GM18861 (cell line): Measurements from ENCODE around the gene SHFL.

ENCODE experiments used
- ATAC-seq: cut with Tn5 transposase; IDR thresholded peaks from one replicate; pipeline ENCODE4 v1.9.1; 2021; ENCODE audit not compliant: unreplicated experiment

SHFL gene

GRCh38 chr19:10132905-10133304 is 46.8 kb downstream of the SHFL start:
- ATAC-seq = no peak

- no peak for ATAC-seq
These were observed 47.5 kb downstream of the SHFL start for GRCh38 chr19:10133596-10133995.

- no peak for ATAC-seq
These were observed 47.9 kb downstream of the SHFL start for GRCh38 chr19:10134040-10134439.

GRCh38 chr19:10135551-10136334 is 49.6 kb downstream of the SHFL start:
- ATAC-seq = no peak

GRCh38 chr19:10136936-10137335 is 50.8 kb downstream of the SHFL start:
- no peak for ATAC-seq

GRCh38 chr19:10137751-10138682 is 51.9 kb downstream of the SHFL start:
- no peak for ATAC-seq

- ATAC-seq = no peak
These were observed 53.0 kb downstream of the SHFL start for GRCh38 chr19:10138879-10139795.

GRCh38 chr19:10139952-10140351 is 53.8 kb downstream of the SHFL start:
- ATAC-seq = no peak

GRCh38 chr19:10141479-10141878 is 55.4 kb downstream of the SHFL start:
- ATAC-seq = no peak

- ATAC-seq = no peak
These were observed 55.9 kb downstream of the SHFL start for GRCh38 chr19:10141973-10142372.
